Erythroblast (primary cell): ENCODE data around the gene SNRNP200.

Experiments
- GATA1 ChIP-seq: IDR thresholded peaks from 2 replicates; pipeline ENCODE4 v1.6.1; 2011; ENCODE audit warnings: low read depth, mild to moderate bottlenecking, control low read depth, low read length, moderate library complexity
- POLR2A ChIP-seq: IDR thresholded peaks from 2 replicates; pipeline ENCODE4 v1.6.1; 2011; ENCODE audit warnings: mild to moderate bottlenecking, low read length

DNA sequence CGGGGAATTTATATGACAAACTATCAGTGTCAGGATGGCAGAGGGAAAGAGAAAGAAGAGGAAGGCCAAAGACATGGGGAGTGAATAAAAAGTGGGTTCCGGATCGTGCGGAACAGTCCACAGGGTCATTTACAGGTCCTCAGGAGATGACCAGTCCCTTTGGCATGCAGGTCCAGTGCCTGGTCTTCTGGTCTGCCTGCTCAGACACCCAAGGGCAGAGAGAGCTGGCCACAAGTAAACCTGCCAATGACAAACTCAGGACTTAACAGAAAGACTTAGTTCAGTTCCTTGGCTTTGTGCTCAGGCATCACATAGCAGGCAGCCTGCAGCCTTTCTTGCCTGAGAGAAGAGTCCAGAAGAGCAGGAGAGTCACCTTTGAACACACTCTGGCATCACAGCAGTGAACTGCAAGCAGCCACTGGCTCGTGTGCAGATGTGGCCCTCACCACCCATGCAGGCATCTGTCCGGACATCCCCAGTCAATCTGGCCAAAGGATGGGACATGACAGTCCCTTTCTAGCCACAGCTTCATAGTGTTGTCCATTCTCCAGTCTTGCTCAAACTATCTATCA lies 53.5 kb downstream of the SNRNP200 start:
- TF ChIP-seq POLR2A (no peak), GATA1 (no peak)
